Measurements from ENCODE around the gene GCNA. TPM values are rescaled to one million over a fixed set of nuclear protein-coding genes. Genes with fewer than 3 reads are reported as not detected.
"Not testable (repeated sequence)": the region's sequence is repeated elsewhere in the genome, so short reads cannot be mapped to it uniquely, and the experiment has no call there.

Gene GCNA
- total and polyA plus RNA-seq, 2 donors (not counting 1 experiment from before 2014, with no cell fraction given): 0.74 to 2.3 TPM

- H3K79me2 ChIP-seq (ENCODE audit: control insufficient read depth, insufficient read depth, low read length): no peaks in the 10 kb centered on the region
- DNase-seq (ENCODE audit: low read depth in 2 of 2): no peak
- H3K9me3 ChIP-seq (ENCODE audit: control insufficient read depth, insufficient read depth, low read depth, low read length): no peaks in the 10 kb centered on the region
- H3K27ac ChIP-seq (ENCODE audit: insufficient read depth, low read length): no peak overlapping the region
- H3K4me2 ChIP-seq (ENCODE audit: extremely low read depth, insufficient read depth, low read length): no peak overlapping the region
- no peak overlapping the region for H2AFZ ChIP-seq (ENCODE audit: low read length)
- H3K4me3 ChIP-seq (replicated peaks in 1 of 4; ENCODE audit: control extremely low read depth in 1 of 4, insufficient read depth in 1 of 4, low read depth in 3 of 4, low read length in 4 of 4): no peak overlapping the region
- H4K20me1 ChIP-seq (ENCODE audit: control insufficient read depth, extremely low read depth, insufficient read depth, low read length): no peaks in the 10 kb centered on the region
- no peak overlapping the region for H3K9ac ChIP-seq (ENCODE audit: insufficient read depth, low read length)
- TF ChIP-seq CTCF (conservative IDR thresholded peaks at IDR 0.05 in 1 of 2, IDR thresholded peaks at IDR 0.05 in 1 of 2; ENCODE audit: low read depth in 1 of 2, low read length in 2 of 2) (no peak), EZH2 (IDR thresholded peaks at IDR 0.05; ENCODE audit: low read length, missing control alignments) (no peak)
- peaks cover 2% of the 10 kb centered on the region for H3K36me3 ChIP-seq (ENCODE audit: control insufficient read depth, insufficient read depth, low read length)
- H3K4me1 ChIP-seq (ENCODE audit: control insufficient read depth, extremely low read depth, insufficient read depth, low read length): no peaks in the 10 kb centered on the region
- no peaks in the 10 kb centered on the region for H3K27me3 ChIP-seq (ENCODE audit: control insufficient read depth, insufficient read depth, low read length)
Measured at GRCh38 chrX:71563921-71564320, 14.3 kb upstream of the GCNA start.

GRCh38 chrX:71565474-71566041 lies 12.7 kb upstream of the GCNA start:
- Histone ChIP-seq H3K9ac (ENCODE audit: insufficient read depth, low read length) (no peak overlapping the region), H3K4me2 (ENCODE audit: extremely low read depth, insufficient read depth, low read length) (no peak overlapping the region), H4K20me1 (ENCODE audit: control insufficient read depth, extremely low read depth, insufficient read depth, low read length) (no peaks in the 10 kb centered on the region), H3K9me3 (ENCODE audit: control insufficient read depth, insufficient read depth, low read depth, low read length) (no peaks in the 10 kb centered on the region), H3K36me3 (ENCODE audit: control insufficient read depth, insufficient read depth, low read length) (peaks cover 2% of the 10 kb centered on the region), H3K27ac (ENCODE audit: insufficient read depth, low read length) (no peak overlapping the region), H3K4me3 (replicated peaks in 1 of 4; ENCODE audit: control extremely low read depth in 1 of 4, insufficient read depth in 1 of 4, low read depth in 3 of 4, low read length in 4 of 4) (no peak overlapping the region), H2AFZ (ENCODE audit: low read length) (no peak overlapping the region), H3K4me1 (ENCODE audit: control insufficient read depth, extremely low read depth, insufficient read depth, low read length) (no peaks in the 10 kb centered on the region), H3K79me2 (ENCODE audit: control insufficient read depth, insufficient read depth, low read length) (no peaks in the 10 kb centered on the region), H3K27me3 (ENCODE audit: control insufficient read depth, insufficient read depth, low read length) (no peaks in the 10 kb centered on the region)
- DNase-seq (ENCODE audit: low read depth in 2 of 2): peak in 1 of 2 donors; percentile 21
- TF ChIP-seq EZH2 (IDR thresholded peaks at IDR 0.05; ENCODE audit: low read length, missing control alignments): no peak
- no peak for TF ChIP-seq CTCF (conservative IDR thresholded peaks at IDR 0.05 in 1 of 2, IDR thresholded peaks at IDR 0.05 in 1 of 2; ENCODE audit: low read depth in 1 of 2, low read length in 2 of 2)

GRCh38 chrX:71571390-71571789 lies 6.8 kb upstream of the GCNA start:
- DNase-seq (ENCODE audit: low read depth in 2 of 2); H3K4me2 ChIP-seq (ENCODE audit: extremely low read depth, insufficient read depth, low read length); H3K4me1 ChIP-seq (ENCODE audit: control insufficient read depth, extremely low read depth, insufficient read depth, low read length); H4K20me1 ChIP-seq (ENCODE audit: control insufficient read depth, extremely low read depth, insufficient read depth, low read length); H3K79me2 ChIP-seq (ENCODE audit: control insufficient read depth, insufficient read depth, low read length); H2AFZ ChIP-seq (ENCODE audit: low read length); H3K27ac ChIP-seq (ENCODE audit: insufficient read depth, low read length); H3K9me3 ChIP-seq (ENCODE audit: control insufficient read depth, insufficient read depth, low read depth, low read length); H3K36me3 ChIP-seq (ENCODE audit: control insufficient read depth, insufficient read depth, low read length); H3K27me3 ChIP-seq (ENCODE audit: control insufficient read depth, insufficient read depth, low read length); H3K9ac ChIP-seq (ENCODE audit: insufficient read depth, low read length); H3K4me3 ChIP-seq (replicated peaks in 1 of 4; ENCODE audit: control extremely low read depth in 1 of 4, insufficient read depth in 1 of 4, low read depth in 3 of 4, low read length in 4 of 4): not testable (repeated sequence)
